Breast epithelium (tissue), 4 donors: ENCODE results near the gene RASSF7. TPM values are rescaled to one million over a fixed set of nuclear protein-coding genes. Genes with fewer than 3 reads are reported as not detected.
A peak's percentile ranks its signal among the peaks of the same experiment; 100 is the strongest.
"Not testable (repeated sequence)": the region's sequence is repeated elsewhere in the genome, so short reads cannot be mapped to it uniquely, and the experiment has no call there.

Experiments used
- DNase-seq, 2 donors: peaks; one replicate each; pipeline ENCODE4 v3.0.0-alpha.2; 2019; ENCODE audit warnings: low spot score in 2 of 2
- H3K27ac ChIP-seq, 2 donors: fragments of 200-600 bp; sonication (generic) in 1 of 2; one replicate each; pipeline ENCODE4 v1.5.1; 2016 to 2019; ENCODE audit warnings: mild to moderate bottlenecking in 1 of 2
- H3K27me3 ChIP-seq, 2 donors: fragments of 200-600 bp; sonication (generic) in 1 of 2; one replicate each; pipeline versions ENCODE4 v1.5.1 to v1.6.0; 2017 to 2019; ENCODE audit warnings: control low read depth in 1 of 2, mild to moderate bottlenecking in 1 of 2
- H3K36me3 ChIP-seq: fragments of 200-600 bp; one replicate; pipeline ENCODE4 v1.5.1; 2019
- H3K4me1 ChIP-seq, 2 donors: fragments of 200-600 bp; sonication (generic); one replicate each; pipeline ENCODE4 v1.5.1; 2016 to 2019; ENCODE audit warnings: control low read depth in 1 of 2
- H3K4me3 ChIP-seq, 3 donors: fragments of 200-600 bp; sonication (generic); 1 replicate in 2 of 3; 2 replicates in 1 of 3; pipeline ENCODE4 v1.5.1; 2016 to 2019; ENCODE audit warnings: mild to moderate bottlenecking in 3 of 3, moderate library complexity in 2 of 3
- H3K9me3 ChIP-seq, 2 donors: fragments of 200-600 bp; sonication (generic) in 1 of 2; one replicate each; pipeline ENCODE4 v1.5.1; 2016 to 2019; ENCODE audit warnings: control low read depth in 1 of 2
- POLR2A ChIP-seq: fragments of 450-650 bp; IDR thresholded peaks from one replicate; pipeline ENCODE4 v1.6.1; 2016; ENCODE audit warnings: antibody characterized with exemption, mild to moderate bottlenecking, moderate library complexity
- POLR2AphosphoS5 ChIP-seq, 3 donors: sonication (generic); formaldehyde crosslinking; IDR thresholded peaks; one replicate each; pipeline ENCODE4 v1.6.1; 2017; ENCODE audit warnings: antibody characterized with exemption in 3 of 3
- intact Hi-C: fragments of 100-400 bp; cut with DNase I; formaldehyde crosslinking; loops from one replicate; pipeline ENCODE4 v1.15.1; 2023; ENCODE audit warnings: low total_unique reads
- total RNA-seq, 3 donors: library from RNA; depleted of rRNA; stranded (reverse); fragments of >200 nt; gene quantifications; one replicate each; pipeline ENCODE4 v1.1.0, GENCODE V29; 2016
- TF ChIP-seq, protein P1 (sequence below), 3 donors: fragments of 450-650 bp; IDR thresholded peaks; one replicate each; pipeline ENCODE4 v1.5.1; 2016 to 2017; ENCODE audit warnings: antibody characterized with exemption in 3 of 3, mild to moderate bottlenecking in 3 of 3, moderate library complexity in 3 of 3

The RASSF7 gene
- total RNA-seq, 3 donors from 2014 or later: 7.5 to 58.5 (median 33.1) TPM

DNA sequence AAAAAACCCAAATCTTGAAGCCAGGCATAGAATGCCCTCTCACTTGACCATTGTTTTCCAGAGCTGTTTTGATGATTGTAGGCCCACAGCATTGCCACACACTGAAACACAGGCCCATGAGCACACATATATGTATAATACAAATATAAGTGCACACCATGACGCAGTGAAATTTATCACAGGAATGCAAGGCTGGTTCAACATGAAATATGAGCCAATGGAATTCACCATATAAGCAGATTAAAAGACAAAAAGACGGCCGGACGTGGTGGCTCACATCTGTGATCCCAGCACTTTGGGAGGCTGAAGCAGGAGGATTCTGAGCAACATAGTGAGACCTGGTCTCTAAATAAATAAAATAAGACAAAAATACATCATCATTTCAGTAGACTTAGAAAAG, 44.4 kb upstream of the RASSF7 start:
- no peak for DNase-seq
- Histone ChIP-seq H3K27me3 (no peaks in the 10 kb centered on the region), H3K36me3 (no peaks in the 10 kb centered on the region), H3K9me3 (peaks cover 7 to 9% of the 10 kb centered on the region in 2 donors), H3K27ac (no peak overlapping the region), H3K4me1 (no peaks in the 10 kb centered on the region), H3K4me3 (no peak overlapping the region)
- TF ChIP-seq POLR2A: no peak
- no peak for TF ChIP-seq POLR2AphosphoS5 (IDR thresholded peaks at IDR 0.05)
- TF ChIP-seq, protein P1, sequence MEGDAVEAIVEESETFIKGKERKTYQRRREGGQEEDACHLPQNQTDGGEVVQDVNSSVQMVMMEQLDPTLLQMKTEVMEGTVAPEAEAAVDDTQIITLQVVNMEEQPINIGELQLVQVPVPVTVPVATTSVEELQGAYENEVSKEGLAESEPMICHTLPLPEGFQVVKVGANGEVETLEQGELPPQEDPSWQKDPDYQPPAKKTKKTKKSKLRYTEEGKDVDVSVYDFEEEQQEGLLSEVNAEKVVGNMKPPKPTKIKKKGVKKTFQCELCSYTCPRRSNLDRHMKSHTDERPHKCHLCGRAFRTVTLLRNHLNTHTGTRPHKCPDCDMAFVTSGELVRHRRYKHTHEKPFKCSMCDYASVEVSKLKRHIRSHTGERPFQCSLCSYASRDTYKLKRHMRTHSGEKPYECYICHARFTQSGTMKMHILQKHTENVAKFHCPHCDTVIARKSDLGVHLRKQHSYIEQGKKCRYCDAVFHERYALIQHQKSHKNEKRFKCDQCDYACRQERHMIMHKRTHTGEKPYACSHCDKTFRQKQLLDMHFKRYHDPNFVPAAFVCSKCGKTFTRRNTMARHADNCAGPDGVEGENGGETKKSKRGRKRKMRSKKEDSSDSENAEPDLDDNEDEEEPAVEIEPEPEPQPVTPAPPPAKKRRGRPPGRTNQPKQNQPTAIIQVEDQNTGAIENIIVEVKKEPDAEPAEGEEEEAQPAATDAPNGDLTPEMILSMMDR (IDR thresholded peaks at IDR 0.05): no peak
- intact Hi-C loops: no loop called here

DNA sequence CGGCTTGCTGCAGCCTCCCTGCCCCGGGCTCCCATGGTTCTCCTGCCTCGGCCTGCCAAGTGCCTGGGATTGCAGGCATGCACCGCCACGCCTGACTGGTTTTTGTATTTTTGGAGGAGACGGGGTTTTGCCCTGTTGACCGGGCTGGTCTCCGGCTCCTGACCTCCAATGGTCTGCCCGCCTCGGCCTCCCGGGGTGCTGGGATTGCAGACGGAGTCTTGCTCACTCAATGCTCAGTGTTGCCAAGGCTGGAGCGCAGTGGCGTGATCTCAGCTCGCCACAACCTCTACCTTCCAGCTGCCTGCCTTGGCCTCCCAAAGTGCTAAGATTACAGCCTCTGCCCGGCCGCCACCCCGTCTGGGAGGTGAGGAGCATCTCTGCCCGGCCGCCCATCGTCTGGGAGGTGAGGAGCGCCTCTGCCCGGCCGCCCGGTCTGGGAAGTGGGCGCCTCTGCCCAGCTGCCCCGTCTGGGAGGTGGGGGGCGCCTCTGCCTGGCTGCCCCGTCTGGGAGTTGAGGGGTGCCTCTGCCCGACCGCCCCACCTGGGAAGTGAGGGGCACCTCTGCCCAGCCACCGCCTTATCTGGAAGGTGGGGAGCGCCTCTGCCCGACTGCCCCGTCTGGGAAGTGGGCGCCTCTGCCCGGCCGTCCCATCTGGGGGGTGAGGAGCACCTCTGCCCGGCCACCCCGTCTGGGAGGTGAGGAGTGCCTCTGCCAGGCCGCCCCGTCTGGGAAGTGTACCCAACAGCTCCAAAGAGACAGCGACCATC, 43.7 kb upstream of the RASSF7 start:
- H3K9me3 ChIP-seq, H3K27ac ChIP-seq, intact Hi-C loops, H3K4me1 ChIP-seq, H3K27me3 ChIP-seq, H3K36me3 ChIP-seq, DNase-seq, H3K4me3 ChIP-seq: not testable (repeated sequence)

DNA sequence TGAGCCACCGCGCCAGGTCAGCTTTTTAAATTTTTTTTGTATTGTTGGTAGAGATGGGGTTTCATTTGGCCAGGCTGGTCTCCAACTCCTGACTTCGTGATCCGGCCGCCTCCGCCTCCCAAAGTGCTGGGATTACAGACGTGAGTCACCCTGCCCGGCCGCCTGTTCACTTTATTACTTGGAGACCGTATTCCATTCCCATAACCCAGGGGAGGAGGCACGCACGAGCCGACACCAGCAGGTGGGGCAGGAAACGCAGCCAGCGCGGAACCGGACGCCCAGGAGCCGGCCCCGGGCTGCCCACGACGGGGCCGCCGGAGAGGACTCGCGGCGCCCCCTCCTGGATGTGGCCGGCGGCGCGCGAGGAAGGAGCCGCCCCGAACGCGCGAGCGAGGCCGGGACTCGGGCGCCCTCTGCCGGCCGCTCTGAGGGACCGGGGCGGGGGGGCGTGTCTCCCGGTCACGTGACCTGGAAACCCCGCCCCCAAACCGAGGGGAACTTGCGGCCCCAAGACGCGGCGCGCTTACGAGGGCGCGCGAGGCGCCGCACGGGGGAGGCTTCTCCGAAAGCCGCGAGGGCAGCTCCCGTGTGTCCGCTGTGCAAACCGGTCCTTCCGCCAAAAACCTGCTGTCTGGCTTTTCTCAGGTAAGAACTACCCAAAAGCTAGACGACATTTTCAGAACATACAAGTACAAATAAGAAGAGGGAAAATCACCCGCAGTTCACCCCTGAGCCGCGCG, 42.1 kb upstream of the RASSF7 start:
- peak overlapping the region in 2 of 3 donors; percentile 31 to 46 for H3K4me3 ChIP-seq
- peak overlapping the region; percentile 75 to 87 for H3K27ac ChIP-seq
- H3K9me3 ChIP-seq: peaks cover 7 to 9% of the 10 kb centered on the region in 2 donors
- TF ChIP-seq POLR2A (no peak), POLR2AphosphoS5 (IDR thresholded peaks at IDR 0.05) (peak in 2 of 3 donors; percentile 43 to 49)
- TF ChIP-seq, protein P1 (IDR thresholded peaks at IDR 0.05): peak; percentile 55 to 100 (median 81)
- no peaks in the 10 kb centered on the region for H3K36me3 ChIP-seq
- intact Hi-C loops: no loop called here
- no peaks in the 10 kb centered on the region for H3K4me1 ChIP-seq
- H3K27me3 ChIP-seq: no peaks in the 10 kb centered on the region
- DNase-seq: peak; percentile 88 to 89

DNA sequence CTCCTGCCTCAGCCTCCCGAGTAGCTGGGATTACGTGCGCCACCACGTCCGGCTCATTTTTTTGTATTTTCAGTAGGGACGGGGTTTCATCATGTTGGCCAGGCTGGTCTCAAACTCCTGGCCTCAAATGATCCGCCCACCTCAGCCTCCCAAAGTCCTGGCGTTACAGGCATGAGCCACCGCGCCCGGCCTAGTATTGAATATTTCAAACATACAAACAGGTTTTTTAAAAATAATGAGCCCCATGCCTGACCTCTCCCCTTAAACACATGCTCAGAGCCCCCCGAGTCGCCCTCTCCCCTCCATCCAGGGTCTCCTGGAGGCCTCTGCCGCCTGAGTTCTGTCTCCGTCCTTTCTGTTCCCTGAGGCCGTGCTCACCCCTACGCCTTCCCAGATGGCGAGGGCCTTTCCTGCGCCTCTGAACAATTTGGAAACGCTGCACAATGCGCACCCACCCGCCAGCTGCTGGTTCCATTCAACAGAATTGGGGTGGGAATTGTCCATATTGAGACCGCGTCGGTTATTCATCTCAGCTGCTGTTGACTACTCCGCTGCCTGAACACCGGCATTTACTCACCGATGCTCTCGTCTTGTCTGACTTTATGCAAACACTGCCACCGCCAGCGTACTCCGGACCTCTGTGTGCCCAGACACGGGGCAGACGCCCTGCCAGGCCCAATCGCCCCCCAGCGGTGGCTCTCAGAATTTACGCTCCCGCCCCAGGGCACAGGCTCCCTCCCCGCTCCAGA, 40.2 kb upstream of the RASSF7 start:
- intact Hi-C loops: no loop called here
- Histone ChIP-seq H3K36me3 (no peaks in the 10 kb centered on the region), H3K4me3 (no peak overlapping the region), H3K4me1 (no peaks in the 10 kb centered on the region), H3K9me3 (peaks cover 7 to 9% of the 10 kb centered on the region in 2 donors), H3K27ac (no peak overlapping the region), H3K27me3 (no peaks in the 10 kb centered on the region)
- DNase-seq: no peak
- TF ChIP-seq POLR2A (no peak), POLR2AphosphoS5 (IDR thresholded peaks at IDR 0.05) (no peak)
- TF ChIP-seq, protein P1 (IDR thresholded peaks at IDR 0.05): no peak

DNA sequence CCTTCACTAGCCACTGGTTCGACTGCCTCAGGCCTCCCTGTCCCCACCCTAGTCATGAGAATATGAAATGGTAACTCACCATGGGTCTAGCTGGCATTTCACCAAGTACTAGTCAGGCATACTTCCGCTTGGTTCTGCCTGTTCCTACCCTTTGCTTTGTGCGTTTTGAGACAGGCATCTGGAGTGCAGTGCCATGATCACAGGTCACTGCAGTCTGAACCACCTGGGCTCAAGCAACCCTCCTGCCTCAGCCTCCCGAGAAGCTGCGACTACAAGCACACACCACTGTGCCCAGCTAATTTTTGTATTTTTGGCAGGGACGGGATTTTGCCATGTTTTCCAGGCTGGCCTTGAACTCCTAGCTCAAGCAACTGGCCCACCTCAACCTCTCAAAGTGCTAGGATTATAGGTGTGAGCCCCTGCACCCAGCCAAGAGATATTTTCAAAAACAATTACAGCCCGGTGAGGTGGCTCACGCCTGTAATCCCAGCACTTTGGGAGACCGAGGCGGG, 39.5 kb upstream of the RASSF7 start:
- Histone ChIP-seq H3K9me3 (peaks cover 7 to 8% of the 10 kb centered on the region in 2 donors), H3K27ac (no peak overlapping the region), H3K36me3 (no peaks in the 10 kb centered on the region), H3K27me3 (no peaks in the 10 kb centered on the region), H3K4me3 (no peak overlapping the region), H3K4me1 (no peaks in the 10 kb centered on the region)
- DNase-seq: no peak
- TF ChIP-seq, protein P1 (IDR thresholded peaks at IDR 0.05): no peak
- TF ChIP-seq POLR2AphosphoS5 (IDR thresholded peaks at IDR 0.05) (no peak), POLR2A (no peak)
- intact Hi-C loops: no loop called here
